Heart left ventricle (tissue), 13 donors: Measurements from ENCODE around the gene CAMK2B.

Source experiments
- CTCF ChIP-seq, 12 donors: fragments of 200-600 bp; sonication (generic) in 4 of 12; IDR thresholded peaks; one replicate each; pipeline versions ENCODE4 v1.5.0 to v1.8.0; 2018 to 2022; ENCODE audit warnings: antibody characterized with exemption in 12 of 12, mild to moderate bottlenecking in 5 of 12
- POLR2A ChIP-seq, 2 donors: fragments of 450-650 bp; IDR thresholded peaks; one replicate each; pipeline ENCODE4 v1.6.1; 2017; ENCODE audit warnings: antibody characterized with exemption in 2 of 2, mild to moderate bottlenecking in 2 of 2, moderate library complexity in 2 of 2
- donor health status: ischemic (EF 13 %, LVEDD 7.1; RV severe dilation, severe dysfunction).
- donor health status: DM: no; HTN: yes; CAD: no.
- donor health status: DM: no; HTN: no; CAD: no.
- donor health status: ischemic (EF 25% LVEDD 6.9; RV normal size, moderate dysfunction).
- donor health status: ischemic (EF 25% LVEDD 5.7; RV mildly dilated, moderate dysfunction).
- donor health status: ischemic (EF 35%, LVEDD 5.7; RV mildly dilated, moderate dysfunction).
- donor health status: nonischemic (EF 11% LVEDD 7.7; RV severe dilation, severe dysfunction).
- donor health status: DM: yes; HTN: yes; CAD: no.
- donor health status: PGD.
- donor health status: ischemic (EF 29% LVEDD 5.4; RV normal size, mild dysfunction).
- donor health status: nonischemic (EF 23%, LVEDD 6.1; RV moderate dilation, normal function).

DNA sequence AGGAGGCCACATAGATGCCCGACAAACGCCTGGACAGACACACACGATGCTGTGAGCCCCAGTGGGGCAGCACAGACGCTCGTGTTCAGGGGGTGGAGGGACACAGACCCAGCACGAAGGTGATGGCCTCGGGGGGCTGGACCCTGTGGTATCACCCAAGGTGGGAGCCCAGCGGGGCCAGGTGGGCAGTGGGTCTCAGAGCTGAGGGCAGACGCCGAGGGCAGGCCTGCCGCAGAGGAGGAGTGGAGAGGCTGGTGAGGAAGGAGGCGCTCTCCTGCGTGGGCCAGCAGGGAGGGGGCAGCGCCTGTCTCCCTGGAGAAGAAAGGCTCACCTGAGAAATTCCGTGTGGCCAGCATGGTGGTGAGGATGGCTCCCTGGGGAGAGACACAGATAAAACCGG lies 85.0 kb downstream of the CAMK2B start:
- TF ChIP-seq CTCF (IDR thresholded peaks at IDR 0.05) (no peak), POLR2A (IDR thresholded peaks at IDR 0.05) (no peak)
